ENCODE measurements around the gene CPED1. TPM values are rescaled to one million over a fixed set of nuclear protein-coding genes. Genes with fewer than 3 reads are reported as not detected.

Gene CPED1
- total and polyA plus RNA-seq, 4 experiments from 2014 or later, result 0.32 TPM; not detected in 3

GRCh38 chr7:121159553-121159952, 171.0 kb downstream of the CPED1 start:
- Mint-ChIP-seq H3K4me3 (no peak overlapping the region), H3K27ac (no peak overlapping the region), H3K27me3 (peaks cover 0 to 2% of the 10 kb centered on the region in 2 donors), H3K9me3 (peaks cover 0 to 2% (median 0%) of the 10 kb centered on the region in 8 donors), H3K4me1 (no peaks in the 10 kb centered on the region), H3K36me3 (no peaks in the 10 kb centered on the region)
- Histone ChIP-seq H3K36me3 (ENCODE audit: insufficient read depth, low read length) (no peaks in the 10 kb centered on the region), H3K4me3 (ENCODE audit: low read length in 2 of 2) (no peak overlapping the region), H3K4me1 (ENCODE audit: insufficient read depth, low read length) (no peaks in the 10 kb centered on the region), H3K9me3 (ENCODE audit: control insufficient read depth in 1 of 2, low read length in 2 of 2) (no peaks in the 10 kb centered on the region), H3K27ac (ENCODE audit: low read depth, low read length) (no peak overlapping the region), H3K27me3 (ENCODE audit: insufficient read depth, low read length) (no peaks in the 10 kb centered on the region)
- intact Hi-C loops (cut with micrococcal nuclease), result no loop called here
- DNase-seq, result no peak
- ChIA-PET CTCF (ENCODE audit: partially characterized antibody) (no interaction called here), POLR2A (ENCODE audit: partially characterized antibody) (no interaction called here)

- intact Hi-C loops (cut with micrococcal nuclease), result no loop called here
- Mint-ChIP-seq H3K4me1 (no peaks in the 10 kb centered on the region), H3K9me3 (peaks cover 0 to 2% (median 0%) of the 10 kb centered on the region in 8 donors), H3K27me3 (peaks cover 0 to 2% of the 10 kb centered on the region in 2 donors), H3K4me3 (no peak overlapping the region), H3K36me3 (no peaks in the 10 kb centered on the region), H3K27ac (no peak overlapping the region)
- Histone ChIP-seq H3K4me1 (ENCODE audit: insufficient read depth, low read length) (no peaks in the 10 kb centered on the region), H3K27ac (ENCODE audit: low read depth, low read length) (no peak overlapping the region), H3K27me3 (ENCODE audit: insufficient read depth, low read length) (no peaks in the 10 kb centered on the region), H3K4me3 (ENCODE audit: low read length in 2 of 2) (no peak overlapping the region), H3K36me3 (ENCODE audit: insufficient read depth, low read length) (no peaks in the 10 kb centered on the region), H3K9me3 (ENCODE audit: control insufficient read depth in 1 of 2, low read length in 2 of 2) (no peaks in the 10 kb centered on the region)
- CTCF ChIA-PET (ENCODE audit: partially characterized antibody), result no interaction called here
- no peak for DNase-seq
- POLR2A ChIA-PET (ENCODE audit: partially characterized antibody), result no interaction called here
Observed at GRCh38 chr7:121160150-121161008, 171.9 kb downstream of the CPED1 start.

- Histone ChIP-seq H3K9me3 (ENCODE audit: control insufficient read depth in 1 of 2, low read length in 2 of 2) (no peaks in the 10 kb centered on the region), H3K27me3 (ENCODE audit: insufficient read depth, low read length) (no peaks in the 10 kb centered on the region), H3K4me3 (ENCODE audit: low read length in 2 of 2) (no peak overlapping the region), H3K27ac (ENCODE audit: low read depth, low read length) (no peak overlapping the region), H3K4me1 (ENCODE audit: insufficient read depth, low read length) (no peaks in the 10 kb centered on the region), H3K36me3 (ENCODE audit: insufficient read depth, low read length) (no peaks in the 10 kb centered on the region)
- peaks cover 0 to 2% of the 10 kb centered on the region in 2 donors for H3K27me3 Mint-ChIP-seq
- no peaks in the 10 kb centered on the region for H3K36me3 Mint-ChIP-seq
- H3K9me3 Mint-ChIP-seq, result no peaks in the 10 kb centered on the region
- H3K4me3 Mint-ChIP-seq, result no peak overlapping the region
- intact Hi-C loops (cut with micrococcal nuclease), result no loop called here
- CTCF ChIA-PET (ENCODE audit: partially characterized antibody), result no interaction called here
- no peak overlapping the region for H3K27ac Mint-ChIP-seq
- H3K4me1 Mint-ChIP-seq, result no peaks in the 10 kb centered on the region
- POLR2A ChIA-PET (ENCODE audit: partially characterized antibody), result no interaction called here
- DNase-seq, result no peak
Observed at GRCh38 chr7:121163699-121164098, 175.2 kb downstream of the CPED1 start.

GRCh38 chr7:121164247-121164646, 175.7 kb downstream of the CPED1 start:
- Mint-ChIP-seq H3K36me3 (no peaks in the 10 kb centered on the region), H3K9me3 (no peaks in the 10 kb centered on the region), H3K4me3 (no peak overlapping the region), H3K27ac (no peak overlapping the region), H3K27me3 (peaks cover 0 to 2% of the 10 kb centered on the region in 2 donors), H3K4me1 (no peaks in the 10 kb centered on the region)
- no peak for DNase-seq
- H3K27ac ChIP-seq (ENCODE audit: low read depth, low read length), result no peak overlapping the region
- no peak overlapping the region for H3K4me3 ChIP-seq (ENCODE audit: low read length in 2 of 2)
- ChIA-PET POLR2A (ENCODE audit: partially characterized antibody) (no interaction called here), CTCF (ENCODE audit: partially characterized antibody) (no interaction called here)
- no peaks in the 10 kb centered on the region for H3K36me3 ChIP-seq (ENCODE audit: insufficient read depth, low read length)
- no peaks in the 10 kb centered on the region for H3K4me1 ChIP-seq (ENCODE audit: insufficient read depth, low read length)
- H3K27me3 ChIP-seq (ENCODE audit: insufficient read depth, low read length), result no peaks in the 10 kb centered on the region
- no peaks in the 10 kb centered on the region for H3K9me3 ChIP-seq (ENCODE audit: control insufficient read depth in 1 of 2, low read length in 2 of 2)
- intact Hi-C loops (cut with micrococcal nuclease), result no loop called here

GRCh38 chr7:121166916-121167315, 178.4 kb downstream of the CPED1 start:
- H3K4me1 Mint-ChIP-seq, result no peaks in the 10 kb centered on the region
- DNase-seq, result no peak
- peaks cover 0 to 3% of the 10 kb centered on the region in 2 donors for H3K27me3 Mint-ChIP-seq
- Histone ChIP-seq H3K9me3 (ENCODE audit: control insufficient read depth in 1 of 2, low read length in 2 of 2) (no peaks in the 10 kb centered on the region), H3K27ac (ENCODE audit: low read depth, low read length) (no peak overlapping the region), H3K36me3 (ENCODE audit: insufficient read depth, low read length) (no peaks in the 10 kb centered on the region), H3K4me3 (ENCODE audit: low read length in 2 of 2) (no peak overlapping the region), H3K27me3 (ENCODE audit: insufficient read depth, low read length) (no peaks in the 10 kb centered on the region), H3K4me1 (ENCODE audit: insufficient read depth, low read length) (no peaks in the 10 kb centered on the region)
- H3K4me3 Mint-ChIP-seq, result no peak overlapping the region
- ChIA-PET CTCF (ENCODE audit: partially characterized antibody) (no interaction called here), POLR2A (ENCODE audit: partially characterized antibody) (no interaction called here)
- H3K36me3 Mint-ChIP-seq, result no peaks in the 10 kb centered on the region
- H3K27ac Mint-ChIP-seq, result no peak overlapping the region
- no peaks in the 10 kb centered on the region for H3K9me3 Mint-ChIP-seq
- intact Hi-C loops (cut with micrococcal nuclease), result no loop called here

GRCh38 chr7:121167971-121168370, 179.5 kb downstream of the CPED1 start:
- H3K36me3 Mint-ChIP-seq, result no peaks in the 10 kb centered on the region
- H3K4me1 Mint-ChIP-seq, result no peaks in the 10 kb centered on the region
- H3K27ac ChIP-seq (ENCODE audit: low read depth, low read length), result no peak overlapping the region
- intact Hi-C loops (cut with micrococcal nuclease), result no loop called here
- peaks cover 1 to 2% of the 10 kb centered on the region in 2 donors for H3K27me3 Mint-ChIP-seq
- POLR2A ChIA-PET (ENCODE audit: partially characterized antibody), result no interaction called here
- CTCF ChIA-PET (ENCODE audit: partially characterized antibody), result no interaction called here
- H3K9me3 Mint-ChIP-seq, result no peaks in the 10 kb centered on the region
- H3K4me3 Mint-ChIP-seq, result no peak overlapping the region
- no peaks in the 10 kb centered on the region for H3K9me3 ChIP-seq (ENCODE audit: control insufficient read depth in 1 of 2, low read length in 2 of 2)
- no peaks in the 10 kb centered on the region for H3K27me3 ChIP-seq (ENCODE audit: insufficient read depth, low read length)
- no peak overlapping the region for H3K4me3 ChIP-seq (ENCODE audit: low read length in 2 of 2)
- no peak for DNase-seq
- no peak overlapping the region for H3K27ac Mint-ChIP-seq
- no peaks in the 10 kb centered on the region for H3K4me1 ChIP-seq (ENCODE audit: insufficient read depth, low read length)
- H3K36me3 ChIP-seq (ENCODE audit: insufficient read depth, low read length), result no peaks in the 10 kb centered on the region

- CTCF ChIA-PET (ENCODE audit: partially characterized antibody), result no interaction called here
- Histone ChIP-seq H3K4me3 (ENCODE audit: low read length in 2 of 2) (no peak overlapping the region), H3K9me3 (ENCODE audit: control insufficient read depth in 1 of 2, low read length in 2 of 2) (no peaks in the 10 kb centered on the region), H3K27ac (ENCODE audit: low read depth, low read length) (no peak overlapping the region), H3K27me3 (ENCODE audit: insufficient read depth, low read length) (no peaks in the 10 kb centered on the region), H3K36me3 (ENCODE audit: insufficient read depth, low read length) (no peaks in the 10 kb centered on the region), H3K4me1 (ENCODE audit: insufficient read depth, low read length) (no peaks in the 10 kb centered on the region)
- no peak for DNase-seq
- Mint-ChIP-seq H3K27ac (no peak overlapping the region), H3K36me3 (no peaks in the 10 kb centered on the region), H3K4me1 (no peaks in the 10 kb centered on the region), H3K9me3 (no peaks in the 10 kb centered on the region), H3K4me3 (no peak overlapping the region), H3K27me3 (peaks cover 2 to 3% of the 10 kb centered on the region in 2 donors)
- intact Hi-C loops (cut with micrococcal nuclease), result no loop called here
- POLR2A ChIA-PET (ENCODE audit: partially characterized antibody), result no interaction called here
Observed at GRCh38 chr7:121169469-121169868, 181.0 kb downstream of the CPED1 start.
